ENCODE data around the gene TLR6. TPM values are rescaled to one million over a fixed set of nuclear protein-coding genes. Genes with fewer than 3 reads are reported as not detected.
A peak's percentile ranks its signal among the peaks of the same experiment; 100 is the strongest.

Gene TLR6
- total RNA-seq, 2 donors from 2014 or later = 0.44 to 2.2 TPM

GRCh38 chr4:38871593-38871992 is 15.0 kb upstream of the TLR6 start:
- intact Hi-C loops (cut with DNase I) = no loop called here
- Histone ChIP-seq H3K9ac (ENCODE audit: low read depth in 2 of 2, low read length in 2 of 2) (no peak overlapping the region), H3K36me3 (no peaks in the 10 kb centered on the region), H3K9me3 (no peaks in the 10 kb centered on the region), H3K4me1 (peaks cover 5% of the 10 kb centered on the region), H3K27ac (peak overlapping the region; percentile 43), H3K27me3 (no peaks in the 10 kb centered on the region), H3K4me3 (no peak overlapping the region)
- no peak for TF ChIP-seq CTCF (IDR thresholded peaks at IDR 0.05)
- no peak for DNase-seq

GRCh38 chr4:38870098-38870808 is 13.6 kb upstream of the TLR6 start:
- H3K9ac ChIP-seq (ENCODE audit: low read depth in 2 of 2, low read length in 2 of 2) = no peak overlapping the region
- H3K36me3 ChIP-seq = no peaks in the 10 kb centered on the region
- H3K4me3 ChIP-seq = no peak overlapping the region
- no peaks in the 10 kb centered on the region for H3K27me3 ChIP-seq
- H3K4me1 ChIP-seq = peaks cover 5% of the 10 kb centered on the region
- H3K9me3 ChIP-seq = no peaks in the 10 kb centered on the region
- TF ChIP-seq CTCF (IDR thresholded peaks at IDR 0.05) = no peak
- no peak for DNase-seq
- intact Hi-C loops (cut with DNase I) = no loop called here
- H3K27ac ChIP-seq = no peak overlapping the region

GRCh38 chr4:38869511-38869910 is 12.9 kb upstream of the TLR6 start:
- peaks cover 5% of the 10 kb centered on the region for H3K4me1 ChIP-seq
- H3K9ac ChIP-seq (ENCODE audit: low read depth in 2 of 2, low read length in 2 of 2) = peak overlapping the region in 1 of 2 donors; percentile 96
- no peak for DNase-seq
- peak overlapping the region; percentile 91 for H3K27ac ChIP-seq
- H3K9me3 ChIP-seq = no peaks in the 10 kb centered on the region
- no peaks in the 10 kb centered on the region for H3K36me3 ChIP-seq
- intact Hi-C loops (cut with DNase I) = no loop called here
- no peak for TF ChIP-seq CTCF (IDR thresholded peaks at IDR 0.05)
- no peaks in the 10 kb centered on the region for H3K27me3 ChIP-seq
- H3K4me3 ChIP-seq = no peak overlapping the region

- intact Hi-C loops (cut with DNase I) = no loop called here
- no peaks in the 10 kb centered on the region for H3K4me1 ChIP-seq
Measured at GRCh38 chr4:38868059-38868960, 11.7 kb upstream of the TLR6 start.

More at GRCh38 chr4:38868059-38868960, 11.7 kb upstream of the TLR6 start:
- H3K36me3 ChIP-seq = no peaks in the 10 kb centered on the region
- no peaks in the 10 kb centered on the region for H3K9me3 ChIP-seq
- H3K4me3 ChIP-seq = peak overlapping the region; percentile 73
- no peak for TF ChIP-seq CTCF (IDR thresholded peaks at IDR 0.05)
- H3K27me3 ChIP-seq = no peaks in the 10 kb centered on the region
- H3K27ac ChIP-seq = peak overlapping the region; percentile 91
- peak; percentile 73 for DNase-seq
- peak overlapping the region; percentile 96 for H3K9ac ChIP-seq (ENCODE audit: low read depth in 2 of 2, low read length in 2 of 2)
